ENCODE results near the gene STPG1. TPM values are rescaled to one million over a fixed set of nuclear protein-coding genes. Genes with fewer than 3 reads are reported as not detected.

The STPG1 gene
- total and polyA plus RNA-seq, 9 of the 15 experiments (the other 6 are each of a cell fraction or from before 2014, with no cell fraction given): 5.0 to 11.9 (median 8.3) TPM

DNA sequence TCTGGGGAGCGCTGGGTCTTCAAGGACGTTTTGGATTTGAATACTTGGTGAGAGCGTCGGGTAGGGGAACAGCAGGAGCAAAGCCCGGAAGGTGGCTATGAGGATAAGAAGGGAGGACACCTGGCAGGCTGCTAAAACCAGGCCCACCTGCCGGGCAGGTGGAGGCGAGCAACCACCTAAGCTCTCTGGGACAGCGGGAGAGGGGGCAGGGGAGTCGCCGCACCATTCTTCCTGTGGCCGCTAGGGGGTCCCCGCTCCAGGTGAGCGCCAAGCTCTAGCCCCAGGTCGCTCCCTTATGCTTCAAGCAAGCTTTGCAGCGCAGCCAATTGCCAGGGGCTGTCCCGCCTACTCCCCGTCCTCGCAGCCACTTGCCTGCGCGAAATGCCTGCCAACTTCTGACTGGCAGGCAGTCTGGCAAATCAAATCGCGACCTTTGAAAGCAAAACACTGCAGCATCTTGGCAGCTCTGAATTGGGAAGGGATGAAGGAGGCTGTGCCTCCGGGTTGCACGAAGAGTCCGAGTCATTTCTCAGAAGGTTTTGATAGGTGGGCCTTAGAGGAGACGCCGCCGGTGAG, 1.8 kb upstream of the STPG1 start, which contains the start of gene NIPAL3 (continued):
- TF ChIP-seq MCM2 (IDR thresholded peaks at IDR 0.05; ENCODE audit: low read depth) (no peak), ZNF408 (CRISPR knock-in tag; IDR thresholded peaks at IDR 0.05; ENCODE audit: low read depth) (no peak), ZBED1 (IDR thresholded peaks at IDR 0.05) (no peak), CCAR2 (IDR thresholded peaks at IDR 0.05; ENCODE audit: low read depth, low read length) (no peak), ZNF589 (CRISPR knock-in tag; IDR thresholded peaks at IDR 0.05; ENCODE audit: low read depth) (no peak), ARID1B (IDR thresholded peaks at IDR 0.05) (no peak), PCBP2 (IDR thresholded peaks at IDR 0.05; ENCODE audit: low read depth, low read length, poor library complexity, severe bottlenecking) (no peak), SRSF1 (IDR thresholded peaks at IDR 0.05; ENCODE audit: low read depth, low read length) (no peak), SETDB1 (IDR thresholded peaks at IDR 0.05; ENCODE audit: low read length) (no peak), NCOA6 (IDR thresholded peaks at IDR 0.05) (no peak), PML (IDR thresholded peaks at IDR 0.05; ENCODE audit: low read length) (peak; percentile 12; the same call in 1 of the 2 replicates), XRCC3 (IDR thresholded peaks at IDR 0.05) (no peak), RBM34 (IDR thresholded peaks at IDR 0.05; ENCODE audit: borderline replicate concordance, insufficient read depth, low read length) (no peak)
- TF ChIP-seq, protein P1, sequence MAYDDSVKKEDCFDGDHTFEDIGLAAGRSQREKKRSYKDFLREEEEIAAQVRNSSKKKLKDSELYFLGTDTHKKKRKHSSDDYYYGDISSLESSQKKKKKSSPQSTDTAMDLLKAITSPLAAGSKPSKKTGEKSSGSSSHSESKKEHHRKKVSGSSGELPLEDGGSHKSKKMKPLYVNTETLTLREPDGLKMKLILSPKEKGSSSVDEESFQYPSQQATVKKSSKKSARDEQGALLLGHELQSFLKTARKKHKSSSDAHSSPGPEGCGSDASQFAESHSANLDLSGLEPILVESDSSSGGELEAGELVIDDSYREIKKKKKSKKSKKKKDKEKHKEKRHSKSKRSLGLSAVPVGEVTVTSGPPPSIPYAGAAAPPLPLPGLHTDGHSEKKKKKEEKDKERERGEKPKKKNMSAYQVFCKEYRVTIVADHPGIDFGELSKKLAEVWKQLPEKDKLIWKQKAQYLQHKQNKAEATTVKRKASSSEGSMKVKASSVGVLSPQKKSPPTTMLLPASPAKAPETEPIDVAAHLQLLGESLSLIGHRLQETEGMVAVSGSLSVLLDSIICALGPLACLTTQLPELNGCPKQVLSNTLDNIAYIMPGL (CRISPR knock-in tag; IDR thresholded peaks at IDR 0.05): peak; percentile 67; the same call in 1 of the 2 replicates
- TF ChIP-seq, protein P2, sequence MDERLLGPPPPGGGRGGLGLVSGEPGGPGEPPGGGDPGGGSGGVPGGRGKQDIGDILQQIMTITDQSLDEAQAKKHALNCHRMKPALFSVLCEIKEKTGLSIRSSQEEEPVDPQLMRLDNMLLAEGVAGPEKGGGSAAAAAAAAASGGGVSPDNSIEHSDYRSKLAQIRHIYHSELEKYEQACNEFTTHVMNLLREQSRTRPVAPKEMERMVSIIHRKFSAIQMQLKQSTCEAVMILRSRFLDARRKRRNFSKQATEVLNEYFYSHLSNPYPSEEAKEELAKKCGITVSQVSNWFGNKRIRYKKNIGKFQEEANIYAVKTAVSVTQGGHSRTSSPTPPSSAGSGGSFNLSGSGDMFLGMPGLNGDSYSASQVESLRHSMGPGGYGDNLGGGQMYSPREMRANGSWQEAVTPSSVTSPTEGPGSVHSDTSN (CRISPR knock-in tag; IDR thresholded peaks at IDR 0.05; ENCODE audit: low read depth): peak; percentile 99
- TF ChIP-seq, protein P2 (tag; conservative IDR thresholded peaks at IDR 0.05; ENCODE audit: low read depth): peak; percentile 100
- TF ChIP-seq, protein P3, sequence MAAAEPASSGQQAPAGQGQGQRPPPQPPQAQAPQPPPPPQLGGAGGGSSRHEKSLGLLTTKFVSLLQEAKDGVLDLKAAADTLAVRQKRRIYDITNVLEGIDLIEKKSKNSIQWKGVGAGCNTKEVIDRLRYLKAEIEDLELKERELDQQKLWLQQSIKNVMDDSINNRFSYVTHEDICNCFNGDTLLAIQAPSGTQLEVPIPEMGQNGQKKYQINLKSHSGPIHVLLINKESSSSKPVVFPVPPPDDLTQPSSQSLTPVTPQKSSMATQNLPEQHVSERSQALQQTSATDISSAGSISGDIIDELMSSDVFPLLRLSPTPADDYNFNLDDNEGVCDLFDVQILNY (CRISPR knock-in tag; IDR thresholded peaks at IDR 0.05): no peak
- TF ChIP-seq, protein P4, sequence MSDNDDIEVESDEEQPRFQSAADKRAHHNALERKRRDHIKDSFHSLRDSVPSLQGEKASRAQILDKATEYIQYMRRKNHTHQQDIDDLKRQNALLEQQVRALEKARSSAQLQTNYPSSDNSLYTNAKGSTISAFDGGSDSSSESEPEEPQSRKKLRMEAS (CRISPR knock-in tag; IDR thresholded peaks at IDR 0.05): peak; percentile 90
- TF ChIP-seq, protein P5, sequence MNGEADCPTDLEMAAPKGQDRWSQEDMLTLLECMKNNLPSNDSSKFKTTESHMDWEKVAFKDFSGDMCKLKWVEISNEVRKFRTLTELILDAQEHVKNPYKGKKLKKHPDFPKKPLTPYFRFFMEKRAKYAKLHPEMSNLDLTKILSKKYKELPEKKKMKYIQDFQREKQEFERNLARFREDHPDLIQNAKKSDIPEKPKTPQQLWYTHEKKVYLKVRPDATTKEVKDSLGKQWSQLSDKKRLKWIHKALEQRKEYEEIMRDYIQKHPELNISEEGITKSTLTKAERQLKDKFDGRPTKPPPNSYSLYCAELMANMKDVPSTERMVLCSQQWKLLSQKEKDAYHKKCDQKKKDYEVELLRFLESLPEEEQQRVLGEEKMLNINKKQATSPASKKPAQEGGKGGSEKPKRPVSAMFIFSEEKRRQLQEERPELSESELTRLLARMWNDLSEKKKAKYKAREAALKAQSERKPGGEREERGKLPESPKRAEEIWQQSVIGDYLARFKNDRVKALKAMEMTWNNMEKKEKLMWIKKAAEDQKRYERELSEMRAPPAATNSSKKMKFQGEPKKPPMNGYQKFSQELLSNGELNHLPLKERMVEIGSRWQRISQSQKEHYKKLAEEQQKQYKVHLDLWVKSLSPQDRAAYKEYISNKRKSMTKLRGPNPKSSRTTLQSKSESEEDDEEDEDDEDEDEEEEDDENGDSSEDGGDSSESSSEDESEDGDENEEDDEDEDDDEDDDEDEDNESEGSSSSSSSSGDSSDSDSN (IDR thresholded peaks at IDR 0.05; ENCODE audit: borderline replicate concordance in 1 of 2, low read depth in 2 of 2, low read length in 2 of 2): no peak
- TF ChIP-seq, protein P6, sequence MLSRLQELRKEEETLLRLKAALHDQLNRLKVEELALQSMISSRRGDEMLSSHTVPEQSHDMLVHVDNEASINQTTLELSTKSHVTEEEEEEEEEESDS (CRISPR knock-in tag; IDR thresholded peaks at IDR 0.05): no peak
